HL-60 (cell line): ENCODE data around the gene TTI1.

Experiments used
- CTCF ChIP-seq: IDR thresholded peaks from one replicate; pipeline ENCODE4 v1.5.1; 2011; ENCODE audit warnings: low read length, control low read depth, inconsistent platforms; ENCODE audit not compliant: insufficient read depth
- POLR2AphosphoS5 ChIP-seq: IDR thresholded peaks from 2 replicates; pipeline ENCODE4 v1.6.1; 2012; ENCODE audit warnings: low read depth

- TF ChIP-seq CTCF (no peak), POLR2AphosphoS5 (no peak)
Measured at GRCh38 chr20:37944456-37944981, 88.7 kb downstream of the TTI1 start.
